Measurements from ENCODE around the gene RNF220.

The RNF220 gene

DNA sequence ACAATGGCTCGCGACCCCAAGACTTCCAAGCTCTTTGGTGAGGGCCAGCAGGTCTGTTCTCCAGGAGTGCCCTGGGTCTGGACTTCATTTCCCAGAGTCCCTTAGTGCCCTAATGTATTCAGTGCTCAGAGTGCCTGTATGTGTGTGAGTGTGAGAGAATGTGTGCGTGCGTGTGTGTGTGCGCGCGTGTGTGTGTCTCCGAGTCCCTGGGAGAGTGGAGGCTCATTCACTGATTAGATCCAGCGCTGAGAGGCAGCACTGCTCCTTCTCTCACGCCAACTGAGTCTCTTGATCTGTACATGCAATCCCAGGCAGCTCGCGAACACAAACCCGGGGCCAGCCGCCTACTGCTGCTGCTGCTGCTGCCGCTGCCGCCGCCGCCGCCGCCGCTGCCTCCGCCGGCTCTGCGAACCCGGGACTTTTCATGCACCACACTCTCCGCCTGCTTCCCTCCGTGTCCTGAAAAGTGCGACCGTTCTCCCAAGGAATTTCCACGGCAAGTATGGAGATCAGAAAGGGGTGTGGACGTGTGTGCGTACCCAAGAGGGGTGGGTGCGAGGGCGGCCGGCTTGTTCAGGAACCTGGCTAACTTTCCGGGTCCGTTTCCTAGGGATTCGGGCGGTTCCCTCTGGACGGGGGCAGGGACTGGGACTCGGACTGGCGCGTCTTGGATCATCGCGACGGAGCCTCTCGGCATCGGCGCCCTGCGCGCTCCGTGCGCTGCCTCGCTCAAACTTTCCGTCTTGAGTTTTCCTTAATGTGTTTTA, at the start of gene RNF220:
RNF220 (plus strand) TSS at position 225 of the 767 bp plus-strand sequence.
- DNase-seq, result peak; percentile 52

DNA sequence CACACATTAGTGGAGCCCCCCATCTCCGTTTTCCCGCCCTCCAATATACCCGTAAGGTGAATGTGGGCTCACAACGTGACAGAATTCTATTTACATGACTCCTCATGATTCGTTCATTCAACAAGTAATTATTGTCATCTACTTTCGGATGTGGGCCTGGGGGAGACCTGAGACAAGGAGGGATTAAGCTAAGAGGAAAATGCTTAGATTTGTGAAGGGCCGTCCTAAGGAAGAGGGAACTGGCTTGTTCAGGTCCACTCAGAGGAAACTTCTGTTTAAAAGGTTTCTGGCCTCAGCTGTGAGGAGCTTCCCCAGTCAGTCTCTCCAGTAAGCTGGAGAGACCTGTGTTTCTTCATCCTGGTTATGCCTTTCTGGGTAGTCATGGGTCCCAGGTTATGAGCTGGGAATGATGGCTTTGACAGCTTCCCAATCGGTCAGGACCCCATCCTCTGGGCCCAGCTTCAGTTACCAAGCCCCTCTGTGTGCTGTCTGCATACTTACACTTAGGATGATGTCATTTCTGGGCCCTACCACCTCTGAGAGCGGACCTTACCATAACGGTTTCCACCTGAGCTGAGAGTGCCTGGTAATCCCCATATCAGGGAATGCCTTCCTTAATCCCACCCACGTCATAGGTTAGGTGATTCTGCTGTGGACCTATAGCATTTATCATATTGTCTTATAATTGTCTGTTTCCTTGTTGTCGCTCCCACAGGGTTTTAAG, 49.3 kb upstream of the RNF220 start:
- DNase-seq, result no peak

DNA sequence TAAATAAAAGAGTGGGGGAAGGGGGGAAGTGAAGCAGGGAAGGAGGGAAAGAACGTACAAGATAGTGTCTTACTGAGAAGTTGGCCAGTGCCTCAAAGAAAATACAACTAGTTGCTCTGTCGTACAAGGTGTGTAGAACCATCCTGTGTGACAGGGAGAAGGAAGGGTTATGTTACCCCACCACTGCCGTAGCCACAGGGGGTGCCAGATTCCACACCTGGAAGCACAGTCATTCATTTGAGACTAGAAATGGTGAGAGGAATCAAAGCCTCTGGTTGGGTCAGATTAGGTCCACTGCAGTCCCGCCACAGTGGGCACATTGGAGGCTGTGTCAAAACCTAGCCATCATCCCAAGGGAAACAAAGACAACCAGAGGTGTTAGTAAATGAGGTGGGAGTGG, 47.3 kb upstream of the RNF220 start:
- no peak for DNase-seq

DNA sequence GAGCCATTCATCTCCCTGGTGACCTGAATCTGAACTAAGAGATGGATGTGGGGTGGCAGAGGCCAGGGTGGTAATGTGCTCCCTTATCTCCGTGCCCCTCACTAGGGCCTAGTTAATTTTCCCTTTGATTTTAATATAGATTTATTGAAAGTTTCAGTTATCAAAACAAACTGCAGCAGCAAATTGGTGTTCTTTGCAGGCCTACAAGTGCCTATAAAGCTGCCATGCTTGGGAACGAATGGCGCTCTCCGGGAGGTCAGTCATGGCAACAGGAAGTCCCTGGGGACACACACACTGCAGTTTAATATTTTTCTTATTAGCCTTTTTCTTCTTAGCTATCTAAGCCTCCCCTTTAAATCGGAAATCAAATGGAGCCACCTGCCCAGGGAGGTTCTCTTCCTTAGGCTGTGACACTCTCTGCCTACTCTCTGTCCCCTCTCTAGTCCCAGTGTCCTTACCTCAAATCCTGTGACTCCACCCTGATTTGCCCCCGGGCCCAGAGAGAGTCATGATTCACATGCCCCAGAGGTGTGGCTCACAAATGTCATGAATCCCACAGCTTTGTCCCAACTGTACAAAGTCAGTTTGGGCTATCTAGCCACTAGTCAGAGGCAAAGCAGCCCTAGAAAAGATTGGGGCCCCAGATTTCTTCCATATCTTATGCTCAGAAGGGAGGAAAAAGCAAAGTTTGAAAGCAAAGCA, 45.7 kb upstream of the RNF220 start:
- no peak for DNase-seq

DNA sequence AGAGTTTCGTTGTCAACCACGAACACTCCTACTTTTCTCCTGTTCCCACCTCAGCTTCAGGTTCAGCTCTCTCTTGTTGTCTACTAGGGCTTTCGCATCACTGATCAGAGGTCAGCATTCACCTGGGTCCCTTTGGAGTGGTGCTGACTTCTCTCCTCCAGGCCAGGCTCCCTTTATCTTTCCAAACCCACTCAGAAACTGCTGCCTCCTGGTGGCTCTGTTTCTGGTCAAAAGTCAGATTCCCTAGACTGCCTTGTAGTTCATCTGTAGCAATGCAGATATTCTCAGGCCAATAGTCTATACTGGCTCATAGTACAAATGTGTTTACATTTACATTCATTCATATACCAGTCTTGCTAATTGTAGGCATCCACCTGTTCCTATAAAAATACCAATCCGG, 43.6 kb upstream of the RNF220 start:
- DNase-seq, result no peak

DNA sequence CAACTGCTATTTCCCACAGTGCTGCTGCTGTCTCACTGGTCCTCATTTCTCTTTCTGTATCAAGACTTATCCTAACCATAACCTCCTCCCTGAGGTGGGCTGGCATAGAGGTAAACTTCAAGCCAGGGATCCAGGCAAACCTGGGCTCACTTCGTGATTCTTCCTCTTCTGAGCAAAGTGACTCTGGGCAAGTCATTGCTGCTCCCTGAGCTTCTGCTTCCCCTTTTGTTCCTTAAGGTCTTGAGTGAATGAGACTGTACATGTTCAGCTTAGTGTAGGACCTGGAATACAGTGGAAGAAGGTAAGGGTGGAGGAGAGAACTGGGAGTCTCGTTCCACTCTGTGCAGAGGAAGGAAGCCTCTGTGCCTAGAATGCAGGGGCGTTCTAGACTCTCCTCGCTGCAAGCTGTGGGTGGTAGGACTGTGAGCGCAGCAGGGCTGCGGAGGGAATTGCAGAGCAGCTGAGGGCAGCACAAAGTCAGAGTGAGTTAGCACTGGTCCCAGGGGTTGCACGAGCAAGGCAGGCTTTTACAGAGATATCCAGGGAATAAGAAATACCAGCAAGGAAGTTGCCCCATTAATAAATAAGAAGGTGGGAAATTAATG, 38.6 kb upstream of the RNF220 start:
- no peak for DNase-seq

DNA sequence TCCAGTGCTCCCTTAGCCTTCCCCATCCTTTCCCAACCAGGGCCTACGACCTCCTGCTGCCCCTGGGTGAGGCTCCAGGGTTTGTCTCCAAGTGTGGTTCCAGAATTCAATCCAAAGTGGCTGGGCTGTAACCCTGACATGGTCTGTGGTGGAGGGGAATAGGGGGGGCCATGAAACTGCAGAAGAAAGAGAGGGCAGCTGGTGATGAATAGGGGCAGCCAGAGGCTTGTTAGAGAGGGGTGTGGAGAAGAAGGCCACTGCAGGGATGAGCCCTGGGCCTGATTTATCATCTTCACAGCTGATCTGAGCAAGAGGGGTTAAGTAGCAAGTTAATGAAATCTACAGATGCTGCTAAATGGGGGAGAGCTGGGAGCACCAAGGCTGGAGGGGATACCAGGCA, 37.1 kb upstream of the RNF220 start:
- no peak for DNase-seq

DNA sequence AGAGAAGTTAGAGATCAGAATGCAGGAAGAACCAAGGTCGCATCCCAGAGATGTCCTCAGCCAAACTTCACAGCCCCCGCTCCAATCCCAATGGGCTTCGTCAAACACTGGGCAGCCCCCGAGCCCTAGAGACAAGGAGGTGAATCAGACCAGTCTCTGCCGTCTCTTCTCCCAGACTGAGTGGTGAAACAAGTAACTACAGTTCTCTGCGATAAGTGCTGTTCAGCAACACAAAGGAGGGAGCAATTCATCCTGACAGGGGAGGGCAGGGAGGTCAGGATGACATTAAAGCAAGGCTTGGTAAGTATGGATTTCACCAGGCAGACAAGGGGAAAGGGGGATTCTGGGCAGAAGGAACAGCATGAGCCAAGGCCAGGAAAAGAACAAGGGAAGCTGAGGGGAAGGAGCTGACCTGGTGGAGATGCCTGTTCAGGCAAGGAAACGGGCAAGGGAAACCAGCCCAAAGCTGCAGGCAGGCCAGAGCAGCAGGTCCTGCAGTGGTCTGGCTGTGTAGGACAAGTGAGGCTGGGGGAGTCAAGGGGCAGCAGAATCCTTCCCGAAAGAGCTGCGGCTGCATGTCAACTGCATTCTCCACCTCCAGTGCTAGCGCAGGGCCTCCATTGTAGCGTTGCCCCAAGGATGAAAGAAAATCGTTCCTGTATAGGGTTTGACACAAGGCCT, 36.4 kb upstream of the RNF220 start:
- DNase-seq, result no peak

DNA sequence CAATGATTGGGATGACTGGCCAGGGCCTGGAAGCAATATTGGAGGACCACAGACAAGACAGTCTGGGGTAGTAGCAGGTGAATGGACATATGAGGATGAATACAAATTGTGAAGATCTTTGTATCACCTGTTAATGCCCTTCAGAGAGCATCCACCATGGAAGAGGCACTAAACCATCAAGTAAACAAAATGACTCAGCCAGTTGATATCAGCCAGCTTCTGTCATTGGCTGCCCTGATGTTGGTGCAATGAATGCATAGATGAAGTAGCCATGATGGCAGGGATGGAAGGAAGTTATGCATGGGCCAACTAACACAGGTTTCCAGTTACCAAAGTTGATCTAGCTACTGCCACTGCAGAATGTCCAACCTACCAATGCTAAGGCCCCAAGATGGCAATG, 33.8 kb upstream of the RNF220 start:
- no peak for DNase-seq

DNA sequence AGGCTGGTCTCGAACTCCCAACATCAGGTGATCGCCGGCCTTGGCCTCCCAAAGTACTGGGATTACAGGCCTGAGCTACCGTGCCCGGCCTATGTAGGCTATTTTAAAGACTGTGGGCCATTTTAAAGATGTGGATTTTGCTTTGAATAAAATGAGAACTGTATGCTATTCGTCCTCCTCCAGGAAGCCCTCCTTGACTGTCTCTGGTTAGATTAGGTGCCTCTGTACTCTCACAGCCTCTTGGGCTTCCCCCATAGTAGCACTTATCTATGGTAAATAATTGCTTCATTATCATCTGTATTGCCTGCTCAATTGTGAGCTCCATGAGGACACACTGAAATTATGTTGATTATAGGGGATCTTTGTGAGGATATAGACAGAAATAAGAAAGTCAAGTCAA, 29.5 kb upstream of the RNF220 start:
- no peak for DNase-seq

DNA sequence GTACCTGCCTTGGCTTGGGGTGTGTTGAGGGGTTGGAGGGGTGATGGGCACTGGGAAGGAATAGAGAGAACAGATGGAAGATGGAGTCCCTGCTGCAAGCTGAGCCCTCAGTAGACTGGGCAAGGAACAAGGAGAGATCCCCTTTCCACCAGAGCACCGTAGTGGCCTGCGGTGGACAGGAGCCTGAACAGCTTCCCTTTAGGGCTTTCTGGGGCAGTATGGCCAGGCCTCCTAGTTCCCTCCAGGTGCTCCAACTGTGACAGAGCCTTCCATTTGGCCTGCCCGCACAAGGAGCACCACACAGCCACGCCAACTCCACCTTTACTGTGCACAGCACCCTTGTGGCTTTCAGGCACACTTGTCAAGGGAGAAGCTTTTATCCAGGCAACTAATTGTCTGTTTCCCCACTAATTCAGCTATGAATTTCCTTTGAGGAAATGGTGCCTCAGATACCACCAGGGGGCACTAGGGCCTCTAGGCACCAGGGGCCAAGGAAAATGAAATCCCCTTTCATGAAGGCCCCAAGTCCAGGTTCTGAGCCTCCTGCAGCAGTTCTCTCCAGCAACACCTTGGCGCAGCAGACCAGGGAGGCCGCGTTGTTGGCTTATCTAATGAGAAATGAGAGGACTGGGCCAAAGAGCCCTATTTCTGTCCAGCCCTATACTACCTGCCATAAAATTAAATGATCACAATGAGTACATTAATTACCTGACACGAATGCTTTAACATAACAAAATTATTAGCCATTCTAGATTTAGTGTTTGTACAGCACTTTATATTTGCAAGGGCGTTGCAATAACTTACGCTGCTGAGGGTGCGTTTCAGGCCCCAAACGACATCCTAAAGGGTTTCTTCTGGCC, 26.9 kb upstream of the RNF220 start:
- peak; percentile 36 for DNase-seq

DNA sequence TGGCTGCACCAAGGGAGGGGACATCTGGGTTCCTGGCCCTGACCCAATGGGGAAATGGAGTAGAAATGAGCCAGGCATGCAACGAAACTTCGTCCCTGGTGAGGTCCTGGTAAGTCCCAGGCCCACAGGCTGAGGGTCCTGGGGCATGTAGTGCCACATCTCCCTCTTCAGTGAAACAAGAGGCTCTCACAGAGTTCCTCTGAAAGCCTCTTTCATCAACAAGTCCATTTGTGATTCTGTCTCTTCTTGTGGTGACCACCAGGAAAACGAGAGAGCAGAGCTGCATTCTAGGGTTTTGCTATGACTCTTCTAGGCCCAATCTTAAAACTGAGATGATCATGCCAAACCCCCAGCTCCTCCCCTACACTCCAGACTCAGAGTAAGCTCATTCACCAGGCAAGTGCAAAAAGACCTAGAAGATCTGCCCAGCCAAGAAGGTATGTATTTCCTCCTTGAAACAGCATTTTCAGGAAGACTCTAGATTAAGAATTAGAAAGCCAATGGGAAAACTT, 24.3 kb upstream of the RNF220 start:
- no peak for DNase-seq

DNA sequence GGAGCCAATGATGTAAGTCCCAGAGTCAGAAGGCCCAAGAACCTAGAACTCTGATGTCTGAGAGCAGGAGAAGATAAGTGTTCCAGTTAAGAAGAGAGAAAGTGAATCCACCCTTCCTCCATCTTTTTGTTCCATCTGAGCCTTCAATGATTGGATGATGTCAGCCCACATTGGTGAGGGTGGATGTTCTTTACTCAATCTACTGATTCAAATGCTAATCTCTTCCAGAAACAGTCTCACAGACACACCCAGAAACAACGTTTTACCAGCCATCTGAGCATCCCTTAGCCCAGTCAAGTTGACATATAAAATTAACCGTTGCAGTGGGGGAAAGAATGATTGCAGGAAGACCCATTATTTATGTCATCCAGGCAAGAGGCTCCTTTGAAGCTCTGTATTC, 16.5 kb upstream of the RNF220 start:
- DNase-seq, result no peak

DNA sequence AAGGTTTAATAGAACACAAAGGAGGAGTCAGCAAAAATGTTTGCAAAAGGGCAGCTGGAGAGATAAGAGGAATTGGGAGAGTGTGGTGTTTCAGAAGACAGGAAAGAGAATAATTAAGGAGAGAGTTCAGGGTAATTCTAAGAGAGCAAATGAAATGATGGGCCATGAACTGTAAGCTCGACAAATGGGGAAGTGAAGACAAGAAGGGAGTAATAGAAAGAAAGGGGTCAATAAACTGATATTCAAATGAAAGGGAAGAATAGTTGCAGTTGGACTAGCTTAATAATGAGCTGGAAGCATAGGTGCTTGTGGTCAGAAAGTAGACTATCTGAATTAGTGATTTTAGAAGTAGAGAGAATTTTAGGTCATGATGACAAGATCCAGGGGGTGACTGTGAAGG, 15.6 kb upstream of the RNF220 start:
- no peak for DNase-seq

DNA sequence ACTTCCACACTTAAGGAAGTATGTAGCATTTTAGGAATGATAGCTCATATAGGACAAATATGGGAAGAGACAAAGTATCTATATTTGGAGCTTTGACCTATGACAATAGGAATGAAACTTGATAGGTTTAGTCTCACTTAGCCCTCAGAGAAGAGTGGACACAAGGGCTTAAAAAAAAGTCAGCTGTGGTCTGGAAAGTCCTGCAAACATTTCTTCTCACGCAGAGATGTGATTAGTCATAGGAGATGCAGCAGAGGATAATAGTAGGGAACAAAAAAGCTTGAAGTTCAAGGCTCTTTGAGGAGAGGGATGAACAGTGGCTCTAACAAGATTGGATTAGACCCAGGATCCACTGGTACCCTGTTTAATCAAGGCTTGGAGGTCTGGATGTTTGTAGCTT, 14.8 kb upstream of the RNF220 start:
- no peak for DNase-seq

DNA sequence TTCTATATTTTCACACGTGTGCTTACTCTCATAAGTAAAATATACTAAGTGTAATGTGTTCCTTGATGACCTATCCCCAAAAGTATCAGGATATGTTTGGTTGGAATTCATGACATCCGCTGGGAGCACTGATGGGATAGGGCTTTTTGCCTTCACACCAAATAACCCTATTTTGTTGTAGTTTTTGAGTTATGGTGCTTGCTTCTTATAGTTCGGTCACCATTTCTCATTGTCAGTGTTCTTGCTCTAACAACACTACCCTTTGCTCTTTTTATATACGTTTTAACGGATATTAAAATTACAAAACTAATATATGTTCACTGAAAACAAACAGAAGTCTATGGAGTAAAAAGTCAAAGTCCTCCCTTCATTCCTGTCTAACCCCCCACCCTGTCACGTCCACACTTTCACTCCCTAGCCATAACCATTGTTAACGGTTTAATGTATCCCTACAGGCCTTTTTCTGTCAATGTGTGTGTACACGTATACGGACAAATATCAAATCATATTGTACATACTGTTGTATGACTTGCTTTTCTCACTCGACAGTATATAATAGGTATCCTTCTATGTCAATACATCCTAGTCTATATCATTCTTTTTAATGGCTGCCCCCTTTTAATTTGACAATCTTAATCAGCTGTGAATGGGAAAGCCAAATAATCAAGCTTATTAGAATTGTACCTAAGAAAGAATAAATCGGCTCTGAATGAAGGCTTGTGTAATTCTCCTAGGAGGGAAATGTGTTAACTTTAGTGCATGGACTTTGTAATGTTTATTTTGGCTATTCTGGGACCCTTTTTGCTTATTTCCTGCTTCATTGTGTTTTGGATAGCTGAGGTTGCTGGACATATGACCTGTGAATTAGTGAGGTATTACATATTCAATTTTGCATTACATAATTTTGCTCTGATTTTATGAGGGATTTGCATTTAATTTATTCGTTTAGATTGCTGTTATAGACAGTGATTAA, 3.5 kb upstream of the RNF220 start:
- DNase-seq, result no peak

DNA sequence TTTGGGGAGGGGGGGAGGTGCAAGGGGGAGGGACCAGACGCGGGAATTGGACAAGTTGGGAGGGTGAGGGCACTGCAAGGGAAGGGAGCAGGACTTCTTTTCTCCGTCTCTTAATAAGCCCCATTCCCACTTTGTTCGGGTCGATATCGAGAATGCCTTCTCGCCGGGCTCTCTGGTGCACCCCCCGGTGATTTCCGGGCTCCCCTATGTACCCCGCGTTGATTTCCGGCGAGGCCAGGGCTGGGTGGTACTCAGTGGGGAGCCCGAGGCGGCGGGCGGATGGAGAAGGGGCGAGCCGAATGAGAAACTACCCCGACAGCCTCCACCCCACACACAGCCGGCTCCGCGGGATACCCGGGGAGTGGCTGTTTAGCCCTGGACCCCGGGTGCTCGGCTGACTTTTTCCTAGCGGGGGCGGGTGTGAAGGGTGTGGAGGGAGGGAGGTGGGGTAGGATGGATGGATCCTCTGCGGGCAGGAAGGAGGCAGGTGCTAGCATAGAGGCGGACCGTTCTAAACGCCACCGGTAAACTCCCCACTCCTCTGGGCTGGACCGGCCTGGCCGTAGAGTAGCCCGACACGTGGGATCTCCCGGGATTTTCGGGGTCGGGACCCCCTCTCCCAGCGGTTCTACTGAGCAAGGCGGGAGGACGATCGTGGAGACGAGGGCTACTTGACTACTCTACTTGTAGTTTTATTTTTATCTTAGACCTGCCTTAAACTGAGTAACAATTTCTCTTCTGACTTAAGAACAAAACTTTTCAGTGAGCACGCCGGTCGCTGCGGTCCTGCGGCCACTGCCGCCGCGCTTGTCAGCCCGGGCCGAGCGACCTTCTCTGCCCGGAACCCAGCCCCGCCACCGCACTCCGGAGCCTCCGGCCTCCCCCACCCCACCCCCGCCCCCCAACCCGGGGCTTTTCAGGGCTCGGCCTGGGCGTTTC, 1.0 kb downstream of the RNF220 start:
- DNase-seq, result no peak

DNA sequence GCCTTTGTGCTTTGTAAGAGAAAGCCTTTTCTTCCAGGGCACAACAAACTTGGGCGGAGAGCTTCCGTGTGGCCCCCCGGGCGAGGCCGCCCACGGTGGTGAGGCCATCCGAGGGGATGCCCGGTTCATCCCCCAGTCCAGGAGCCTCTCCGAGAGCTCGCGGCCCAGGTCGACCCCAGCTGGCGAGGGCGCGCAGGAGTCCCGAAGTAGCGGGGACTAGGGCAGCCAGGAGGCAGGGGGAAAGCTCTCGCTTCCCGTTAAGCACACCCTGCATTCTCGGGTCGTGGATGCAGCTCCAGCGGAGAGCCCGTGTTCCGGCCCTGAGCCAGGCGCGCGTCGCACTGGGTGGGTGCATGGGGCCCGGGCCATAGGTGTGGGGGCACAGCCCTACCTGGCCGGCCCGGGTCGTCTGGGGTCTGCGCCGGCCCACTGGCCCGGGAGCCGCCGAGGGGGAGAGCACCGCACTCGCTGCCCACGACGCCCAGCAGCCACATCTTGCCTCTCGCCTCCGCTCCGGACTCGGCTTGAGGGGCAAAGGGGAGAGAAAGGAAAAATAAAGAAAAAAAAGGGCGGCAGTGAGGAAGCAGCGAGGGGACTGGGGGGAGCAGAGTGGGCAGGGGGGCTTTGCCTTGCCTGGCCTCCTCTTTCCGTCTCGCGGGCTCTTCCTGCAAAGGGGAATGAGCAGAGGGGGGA, 1.8 kb downstream of the RNF220 start:
- no peak for DNase-seq
